ENCODE results near the gene NCOA3. TPM values are rescaled to one million over a fixed set of nuclear protein-coding genes. Genes with fewer than 3 reads are reported as not detected.

NCOA3 gene
- total RNA-seq, 1 experiment from 2014 or later: 17.5 TPM

DNA sequence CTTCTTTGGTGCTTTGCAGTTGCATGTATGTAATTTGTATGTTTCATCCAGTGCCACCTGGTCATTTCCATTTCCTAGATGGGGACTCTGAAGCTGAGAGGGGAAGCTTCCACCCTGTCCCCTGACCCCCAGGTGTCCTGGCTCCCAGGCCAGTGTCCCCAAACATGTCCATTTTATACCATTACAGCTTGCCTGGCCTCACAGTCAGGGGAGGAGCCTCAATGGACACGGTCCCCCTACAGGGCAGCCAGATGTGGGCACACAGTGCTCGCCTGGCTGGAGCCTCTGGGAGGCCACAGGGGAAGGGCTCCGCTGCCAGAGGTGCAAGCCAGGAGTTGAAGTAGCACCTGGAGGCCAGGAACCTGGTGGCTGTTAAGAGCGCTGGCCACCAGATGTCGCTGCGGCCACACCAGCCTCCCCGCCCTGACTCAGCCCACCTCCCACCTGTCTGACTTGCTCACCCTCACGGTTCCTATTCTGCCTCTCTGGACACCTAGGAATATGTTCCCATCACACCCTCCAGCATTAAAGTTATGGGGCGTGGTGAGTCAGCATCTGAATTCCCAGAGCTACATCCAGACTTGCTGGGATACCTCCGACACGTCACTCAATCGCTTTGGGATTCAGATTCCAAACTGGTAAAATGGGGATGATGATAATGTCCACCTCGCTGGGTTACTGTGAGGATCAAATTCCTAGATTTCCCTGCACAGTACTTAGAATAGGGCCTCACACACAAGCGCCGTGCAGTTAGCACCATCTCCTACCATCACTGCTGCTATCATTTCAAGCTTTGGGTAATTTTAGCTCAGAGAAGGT is 176.2 kb downstream of the NCOA3 start:
- DNase-seq (ENCODE audit: low read depth): peak; percentile 14

DNA sequence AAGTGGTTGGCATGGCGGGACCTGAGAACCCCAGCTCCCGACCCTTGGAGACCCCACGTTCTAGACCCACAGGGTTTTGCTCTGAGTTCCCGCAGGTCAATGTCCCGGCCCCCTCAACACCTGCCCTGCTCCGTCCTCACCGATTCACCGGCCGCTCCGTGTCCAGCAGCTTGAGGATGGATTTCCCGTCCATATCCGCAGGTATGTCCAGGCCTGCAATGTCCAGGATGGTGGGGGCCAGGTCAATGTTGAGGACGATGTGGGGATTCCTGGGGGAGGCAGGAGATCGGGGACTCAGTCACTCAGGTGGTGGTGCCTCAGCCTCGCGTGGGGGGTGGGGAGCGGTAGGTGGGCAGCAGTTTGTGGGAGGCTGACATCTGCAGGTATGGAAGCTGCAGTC is 176.8 kb downstream of the NCOA3 start:
- DNase-seq (ENCODE audit: low read depth): no peak

DNA sequence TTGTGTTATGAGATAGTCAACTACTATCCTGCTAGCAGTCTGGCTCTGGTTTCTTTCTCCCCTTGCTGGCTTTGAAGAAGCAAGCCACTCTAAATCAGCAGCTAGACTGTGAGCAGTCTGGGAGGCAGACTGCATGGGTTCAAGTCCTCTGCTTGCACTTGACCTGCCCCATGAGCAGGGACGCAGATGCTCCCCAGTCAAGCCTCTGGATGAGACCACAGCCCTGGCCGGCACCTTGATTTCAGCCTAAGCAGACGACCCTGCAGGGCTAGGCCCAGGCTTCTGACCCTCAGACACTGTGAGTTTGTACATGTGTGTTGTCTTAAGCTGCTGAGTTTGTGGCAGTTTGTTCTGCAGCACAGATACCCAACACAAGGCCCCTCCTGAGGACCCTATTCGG is 177.8 kb downstream of the NCOA3 start:
- no peak for DNase-seq (ENCODE audit: low read depth)

DNA sequence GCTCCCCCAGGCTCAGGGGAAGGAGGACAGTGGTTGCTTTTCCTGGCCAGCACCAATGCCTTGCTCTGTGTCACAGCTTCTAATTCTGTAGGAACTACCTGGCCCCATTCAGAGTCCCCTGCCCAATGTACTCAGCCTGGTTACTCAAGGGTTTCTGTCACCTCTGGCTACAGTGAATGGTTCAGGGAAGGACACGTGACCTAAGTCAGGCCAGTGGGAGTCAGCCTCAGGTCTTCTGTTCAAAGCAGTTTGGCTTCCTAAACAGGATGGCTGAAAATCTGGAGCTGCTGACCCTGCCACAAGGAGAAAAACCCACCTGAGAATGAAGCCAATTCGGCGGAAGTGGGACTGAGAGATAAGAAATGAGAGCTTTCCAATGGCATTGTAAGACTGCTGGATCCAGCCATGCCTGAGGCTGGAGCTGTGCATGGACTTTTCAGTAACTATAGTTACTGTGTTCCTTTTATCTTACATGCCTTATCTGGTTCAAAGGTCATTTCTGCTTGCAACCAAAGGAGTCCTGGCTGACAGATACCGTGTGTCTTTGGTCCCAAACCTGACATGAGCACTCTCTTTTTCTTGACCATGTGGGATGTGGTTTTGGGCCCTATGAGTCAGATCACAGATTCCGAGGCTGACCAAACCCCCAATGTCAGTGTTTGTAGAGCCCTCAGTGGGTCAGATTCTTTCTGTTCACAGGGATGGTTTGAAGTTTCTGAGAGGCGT is 179.3 kb downstream of the NCOA3 start:
- peak; percentile 52 for DNase-seq (ENCODE audit: low read depth)

GRCh38 chr20:47682028-47682783 is 180.5 kb downstream of the NCOA3 start:
- peak; percentile 20 for DNase-seq (ENCODE audit: low read depth)

DNA sequence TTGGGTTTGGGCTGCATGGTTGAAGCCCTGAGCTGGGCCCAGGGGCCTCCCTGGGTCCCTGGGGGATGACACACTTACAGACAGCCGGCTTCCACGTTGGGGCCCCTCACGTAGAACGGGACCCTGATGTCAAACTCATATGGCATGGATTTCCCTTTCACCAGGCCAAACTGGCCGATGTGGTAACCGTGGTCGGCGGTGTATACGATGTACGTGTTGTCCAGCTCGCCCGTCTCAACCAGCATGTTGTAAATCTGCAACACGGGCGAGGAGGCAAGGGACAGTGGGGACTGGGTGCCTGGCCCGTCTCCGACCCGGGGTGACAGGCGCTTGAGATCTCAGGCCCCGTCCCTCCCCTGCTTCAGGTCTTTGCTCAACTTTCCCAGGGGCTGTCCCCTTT is 181.2 kb downstream of the NCOA3 start:
- DNase-seq (ENCODE audit: low read depth): no peak

DNA sequence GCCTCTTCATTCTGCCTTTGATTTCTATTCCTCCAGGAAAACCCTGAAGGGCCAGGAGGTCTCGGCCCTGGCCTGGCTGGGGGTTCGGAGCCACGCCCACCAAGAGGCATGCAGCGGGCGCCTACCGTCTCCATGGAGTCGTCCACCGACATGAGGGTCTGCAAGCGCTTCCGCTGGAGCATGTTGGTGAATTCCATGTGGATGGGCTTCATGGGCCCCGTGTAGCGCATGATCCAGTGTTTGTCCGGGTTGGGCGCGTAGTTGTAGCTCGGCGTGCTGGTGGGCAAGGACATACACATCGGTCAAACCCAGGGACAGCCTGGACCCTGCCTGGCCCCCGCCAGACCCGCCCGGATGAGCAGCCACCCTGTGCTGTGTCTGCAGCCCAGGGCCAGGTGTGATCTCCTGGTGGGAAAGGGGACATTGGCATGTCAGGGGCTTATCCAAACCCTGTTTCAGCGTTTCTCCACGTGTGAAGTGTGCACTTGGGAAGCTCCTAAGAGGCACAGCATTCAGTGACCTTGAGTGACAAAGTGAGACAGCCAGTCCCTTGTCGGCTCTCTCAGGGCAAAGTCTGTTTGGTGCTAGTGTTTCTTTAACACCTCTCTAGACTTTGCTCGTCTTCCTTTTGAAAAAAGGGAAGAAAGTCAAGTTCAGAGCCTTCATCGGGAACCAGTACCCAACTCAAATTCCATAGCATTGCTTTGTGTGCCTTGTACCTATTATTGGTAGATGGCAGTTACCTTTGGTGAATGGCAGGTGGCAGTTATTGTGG is 182.8 kb downstream of the NCOA3 start:
- no peak for DNase-seq (ENCODE audit: low read depth)

GRCh38 chr20:47686545-47686944 is 184.9 kb downstream of the NCOA3 start:
- DNase-seq (ENCODE audit: low read depth): peak; percentile 89

- DNase-seq (ENCODE audit: low read depth): no peak
These were observed 185.7 kb downstream of the NCOA3 start for GRCh38 chr20:47687095-47687987.

DNA sequence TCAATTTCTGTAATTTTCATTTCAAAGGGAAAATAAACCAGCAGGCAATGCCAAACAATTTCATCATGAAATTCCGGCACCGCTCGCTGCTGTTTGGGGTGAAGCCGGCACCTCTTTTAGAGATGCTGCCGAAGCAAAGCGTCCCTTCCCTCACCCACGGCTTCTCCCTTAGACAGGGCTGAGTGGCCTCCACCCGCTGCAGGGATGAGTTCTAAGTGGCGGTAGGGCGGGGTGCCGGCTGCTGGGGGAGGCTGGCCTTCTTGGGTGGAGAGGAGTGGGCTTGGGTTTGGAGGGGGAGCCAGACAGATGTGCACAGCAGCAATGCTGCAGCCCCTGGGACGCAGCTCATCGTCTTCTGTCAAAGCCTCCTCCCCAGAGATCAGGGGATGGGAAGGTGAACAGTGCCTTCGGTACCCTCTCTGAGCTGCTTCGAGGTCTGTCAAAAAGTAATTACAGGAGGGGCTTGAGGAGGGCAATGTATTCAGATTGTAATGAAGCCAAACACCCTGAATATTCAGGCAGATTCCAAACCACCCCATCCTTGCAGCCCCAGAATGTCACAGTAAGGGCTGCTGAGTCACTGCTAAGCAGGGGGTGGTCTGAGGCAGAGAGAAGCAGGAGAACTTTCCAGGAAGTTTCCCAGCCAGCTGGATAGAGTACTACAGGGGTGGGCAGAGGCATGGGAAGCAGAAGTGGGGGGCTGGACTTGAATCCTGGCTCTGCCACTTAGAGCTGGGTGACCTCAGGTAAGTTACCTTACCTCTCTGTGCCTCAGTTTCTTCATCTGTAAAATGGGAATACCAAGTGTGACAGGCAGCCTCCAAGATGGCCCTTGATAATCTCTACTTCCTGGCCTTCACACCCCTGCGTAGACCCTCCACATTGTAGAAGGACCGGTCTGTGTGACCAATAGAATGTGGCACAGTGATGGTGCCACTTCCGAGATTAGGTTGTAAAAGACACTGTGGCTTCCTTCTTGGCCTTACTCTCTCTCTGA is 187.0 kb downstream of the NCOA3 start:
- no peak for DNase-seq (ENCODE audit: low read depth)

DNA sequence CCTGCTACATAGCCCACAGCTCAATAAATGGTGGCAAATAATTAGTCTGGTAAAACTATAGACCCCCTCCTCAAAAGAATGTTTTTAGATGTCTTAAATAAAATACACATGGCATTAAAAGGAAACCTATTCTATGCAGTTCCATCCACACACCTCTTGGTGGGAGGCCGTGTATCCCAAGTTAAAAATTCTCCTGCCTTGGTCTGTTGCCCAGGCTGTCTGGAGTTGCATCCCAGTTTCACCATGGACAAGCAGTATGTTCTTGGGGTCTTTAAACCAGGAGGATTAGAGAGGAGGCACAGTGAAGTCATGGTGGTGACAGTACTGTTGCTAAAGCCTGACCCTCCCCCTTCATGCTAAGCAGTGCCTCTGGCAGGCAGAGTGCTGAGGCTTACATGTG is 188.0 kb downstream of the NCOA3 start:
- DNase-seq (ENCODE audit: low read depth): no peak

GRCh38 chr20:47691625-47692024 is 189.9 kb downstream of the NCOA3 start:
- peak; percentile 35 for DNase-seq (ENCODE audit: low read depth)

DNA sequence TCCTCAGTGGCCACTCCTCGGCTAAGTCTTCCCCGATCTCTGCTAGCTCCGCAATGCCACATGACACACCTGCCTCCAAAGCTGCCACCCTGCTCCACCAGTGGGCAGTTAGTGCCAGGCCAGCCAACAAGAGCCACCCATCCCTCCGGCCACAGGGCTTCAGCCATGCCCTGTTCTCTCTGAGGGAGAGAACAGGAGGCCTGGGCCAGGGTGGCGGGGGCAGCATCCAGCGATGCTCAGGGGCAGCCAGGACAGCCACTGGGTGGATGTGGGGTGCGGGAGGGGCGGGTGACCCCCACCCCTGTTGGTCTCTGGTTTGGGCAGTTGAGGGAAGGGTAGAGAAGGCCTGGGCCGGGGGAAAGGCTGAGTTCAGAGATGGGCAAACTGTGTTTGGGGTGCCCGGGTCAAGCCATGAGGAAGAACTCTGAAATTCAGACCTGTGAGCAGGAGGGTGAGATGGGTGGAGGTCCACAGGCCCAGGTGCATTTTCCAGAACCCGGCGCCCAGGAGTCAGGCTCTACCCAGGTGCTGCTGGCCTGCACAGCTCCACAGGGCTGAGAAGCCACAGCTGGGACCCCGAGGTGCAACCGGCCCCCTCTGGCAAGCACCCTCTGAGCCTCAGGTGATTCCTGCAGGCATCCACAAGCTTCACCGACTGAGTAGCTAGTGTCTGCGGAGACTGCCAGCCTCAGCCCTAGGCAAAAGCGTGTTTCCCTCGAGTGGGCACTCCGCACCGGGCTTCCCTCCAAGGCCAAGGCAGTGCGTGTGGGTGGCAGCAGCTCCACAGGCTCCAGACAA is 192.5 kb downstream of the NCOA3 start:
- no peak for DNase-seq (ENCODE audit: low read depth)

GRCh38 chr20:47696856-47697255 is 195.2 kb downstream of the NCOA3 start:
- DNase-seq (ENCODE audit: low read depth): no peak

DNA sequence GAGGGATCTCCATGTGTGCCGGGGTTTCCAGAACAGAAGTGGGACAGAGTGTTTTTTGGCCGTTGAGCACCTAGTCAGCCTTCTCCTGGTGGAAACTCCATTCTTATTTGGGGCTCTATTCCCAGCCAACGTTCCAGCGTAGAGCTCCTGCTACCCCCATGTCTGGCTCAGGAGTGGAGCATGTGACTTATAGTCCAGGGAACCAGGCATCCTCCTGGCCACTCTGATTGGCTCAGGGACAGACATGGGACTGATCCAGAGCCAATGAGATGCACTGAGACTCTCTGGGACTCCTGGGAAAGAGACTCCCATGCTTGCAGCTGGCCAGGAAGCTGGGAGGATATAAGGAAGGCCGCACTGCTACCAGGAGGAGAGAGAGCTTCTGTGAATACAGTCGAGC is 196.5 kb downstream of the NCOA3 start:
- DNase-seq (ENCODE audit: low read depth): no peak

DNA sequence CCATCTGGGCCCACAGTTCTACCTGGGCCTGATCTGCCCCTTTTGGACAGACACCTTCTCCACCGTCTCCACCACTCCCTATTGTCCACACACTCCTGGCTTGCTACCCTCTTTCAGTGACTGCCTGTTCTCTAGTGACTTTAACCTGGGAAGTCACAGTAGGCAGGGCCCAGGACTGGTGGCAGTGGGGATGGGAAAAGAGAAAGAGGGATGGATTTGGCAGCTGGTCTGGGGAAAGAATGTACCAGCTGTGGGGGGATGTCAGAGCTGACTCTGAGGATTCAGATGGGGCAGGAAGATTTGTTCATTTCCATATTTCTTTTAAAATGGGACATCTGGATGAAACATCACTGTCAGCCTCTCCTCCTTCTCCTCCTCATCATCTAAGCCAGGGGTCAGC is 198.1 kb downstream of the NCOA3 start:
- DNase-seq (ENCODE audit: low read depth): no peak

GRCh38 chr20:47700327-47700726 is 198.6 kb downstream of the NCOA3 start:
- DNase-seq (ENCODE audit: low read depth): no peak

GRCh38 chr20:47701612-47702011 is 199.9 kb downstream of the NCOA3 start:
- no peak for DNase-seq (ENCODE audit: low read depth)

Data from LHCN-M2 (cell line).